IMR-90 (cell line): ENCODE measurements around the gene EFNB2.

Experiments used
- CHD1 ChIP-seq: IDR thresholded peaks from 2 replicates; pipeline ENCODE4 v1.6.1; 2012; ENCODE audit warnings: low read depth, low read length, improper control_type of control experiment
- MAZ ChIP-seq: IDR thresholded peaks from 2 replicates; pipeline ENCODE4 v1.6.1; 2012; ENCODE audit warnings: low read depth, mild to moderate bottlenecking, low read length, improper control_type of control experiment, moderate library complexity, borderline replicate concordance
- MXI1 ChIP-seq: IDR thresholded peaks from 2 replicates; pipeline ENCODE4 v1.6.1; 2012; ENCODE audit warnings: low read depth, mild to moderate bottlenecking, low read length, moderate library complexity, borderline replicate concordance
- POLR2A ChIP-seq: IDR thresholded peaks from 2 replicates; pipeline ENCODE4 v1.6.1; 2012; ENCODE audit warnings: mild to moderate bottlenecking, low read depth, low read length
- TF ChIP-seq, protein P1 (sequence below): conservative IDR thresholded peaks from 2 replicates; pipeline ENCODE4 v1.5.1; 2012; ENCODE audit warnings: mild to moderate bottlenecking, low read depth, low read length, improper control_type of control experiment

DNA sequence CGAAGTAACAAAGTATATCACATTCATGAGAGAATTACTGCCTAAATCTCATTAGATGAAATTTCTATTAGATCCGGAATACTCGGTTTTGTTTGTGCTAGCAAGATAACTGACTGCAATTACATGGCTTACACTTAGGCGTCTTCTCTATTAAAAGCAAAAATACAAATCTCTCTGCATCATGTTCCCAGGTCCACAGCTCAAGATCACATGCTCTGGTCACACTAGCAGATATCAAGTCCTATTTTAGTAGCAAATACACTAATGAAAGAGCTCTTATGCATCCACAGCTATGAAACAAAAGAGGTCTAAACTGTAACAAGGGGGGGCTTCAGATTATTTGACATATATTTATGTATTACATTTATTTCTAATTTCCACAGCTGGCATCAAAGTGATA is 53.5 kb downstream of the EFNB2 start:
- TF ChIP-seq, protein P1, sequence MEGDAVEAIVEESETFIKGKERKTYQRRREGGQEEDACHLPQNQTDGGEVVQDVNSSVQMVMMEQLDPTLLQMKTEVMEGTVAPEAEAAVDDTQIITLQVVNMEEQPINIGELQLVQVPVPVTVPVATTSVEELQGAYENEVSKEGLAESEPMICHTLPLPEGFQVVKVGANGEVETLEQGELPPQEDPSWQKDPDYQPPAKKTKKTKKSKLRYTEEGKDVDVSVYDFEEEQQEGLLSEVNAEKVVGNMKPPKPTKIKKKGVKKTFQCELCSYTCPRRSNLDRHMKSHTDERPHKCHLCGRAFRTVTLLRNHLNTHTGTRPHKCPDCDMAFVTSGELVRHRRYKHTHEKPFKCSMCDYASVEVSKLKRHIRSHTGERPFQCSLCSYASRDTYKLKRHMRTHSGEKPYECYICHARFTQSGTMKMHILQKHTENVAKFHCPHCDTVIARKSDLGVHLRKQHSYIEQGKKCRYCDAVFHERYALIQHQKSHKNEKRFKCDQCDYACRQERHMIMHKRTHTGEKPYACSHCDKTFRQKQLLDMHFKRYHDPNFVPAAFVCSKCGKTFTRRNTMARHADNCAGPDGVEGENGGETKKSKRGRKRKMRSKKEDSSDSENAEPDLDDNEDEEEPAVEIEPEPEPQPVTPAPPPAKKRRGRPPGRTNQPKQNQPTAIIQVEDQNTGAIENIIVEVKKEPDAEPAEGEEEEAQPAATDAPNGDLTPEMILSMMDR: no peak
- TF ChIP-seq CHD1 (no peak), MXI1 (no peak), POLR2A (no peak), MAZ (no peak)
